HG02610 (cell line): ENCODE measurements around the gene AQP11.
"Not testable (repeated sequence)": the region's sequence is repeated elsewhere in the genome, so short reads cannot be mapped to it uniquely, and the experiment has no call there.

Experiments
- ATAC-seq: cut with Tn5 transposase; IDR thresholded peaks from one replicate; pipeline ENCODE4 v1.9.1; 2021; ENCODE audit warnings: mild to moderate bottlenecking, moderate library complexity; ENCODE audit not compliant: unreplicated experiment

AQP11 gene, protein sequence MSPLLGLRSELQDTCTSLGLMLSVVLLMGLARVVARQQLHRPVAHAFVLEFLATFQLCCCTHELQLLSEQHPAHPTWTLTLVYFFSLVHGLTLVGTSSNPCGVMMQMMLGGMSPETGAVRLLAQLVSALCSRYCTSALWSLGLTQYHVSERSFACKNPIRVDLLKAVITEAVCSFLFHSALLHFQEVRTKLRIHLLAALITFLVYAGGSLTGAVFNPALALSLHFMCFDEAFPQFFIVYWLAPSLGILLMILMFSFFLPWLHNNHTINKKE

DNA sequence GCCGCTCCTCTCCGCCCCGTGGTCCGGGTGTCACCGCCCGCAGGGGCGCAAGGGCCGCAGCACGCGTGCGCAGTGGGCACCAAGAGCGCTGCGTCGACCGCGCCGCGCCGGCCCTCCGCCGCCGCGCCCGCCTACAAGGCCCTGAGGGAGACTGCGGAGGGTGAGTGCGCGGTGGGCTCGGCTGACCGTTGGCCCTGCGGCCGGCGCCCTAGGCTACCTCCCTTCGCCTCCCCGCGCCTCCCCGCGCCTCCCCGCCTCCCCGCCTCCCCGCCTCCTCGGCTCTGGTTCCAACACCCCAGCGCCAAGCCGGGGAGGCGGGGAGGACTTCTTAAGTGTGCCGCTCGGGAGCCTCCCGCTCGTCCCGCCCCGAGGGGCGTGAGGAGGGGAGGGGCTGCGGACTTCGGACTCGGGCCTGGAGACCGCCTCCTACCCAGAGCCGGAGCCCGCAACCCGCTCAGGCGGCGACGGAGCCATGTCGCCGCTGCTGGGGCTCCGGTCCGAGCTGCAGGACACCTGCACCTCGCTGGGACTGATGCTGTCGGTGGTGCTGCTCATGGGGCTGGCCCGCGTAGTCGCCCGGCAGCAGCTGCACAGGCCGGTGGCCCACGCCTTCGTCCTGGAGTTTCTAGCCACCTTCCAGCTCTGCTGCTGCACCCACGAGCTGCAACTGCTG, at the start of gene AQP11:
Gene AQP11, plus strand, starts transcription at position 433 of the 673 bp plus-strand sequence. Its CDS starts 40 bp downstream, at position 473.
- peak; percentile 91 for ATAC-seq

DNA sequence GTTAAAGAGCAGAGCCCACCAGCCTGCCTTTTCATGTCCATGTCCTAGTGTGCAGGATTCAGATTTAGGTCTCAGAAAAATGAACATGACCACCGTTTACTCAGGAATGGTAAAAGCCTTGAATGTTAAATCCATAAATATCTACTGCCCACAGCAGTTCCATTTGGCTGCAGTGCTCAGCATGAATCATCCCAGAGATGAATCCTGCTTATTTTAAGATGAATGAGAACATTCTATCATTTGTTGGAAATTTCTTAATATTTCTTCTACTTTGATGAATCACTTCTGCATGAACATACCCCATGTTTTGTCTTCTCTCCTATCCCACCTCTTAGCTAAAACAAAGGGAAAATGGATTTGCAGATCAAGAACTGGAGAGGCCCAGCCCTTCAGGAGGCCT, 47.5 kb upstream of the AQP11 start:
- no peak for ATAC-seq

DNA sequence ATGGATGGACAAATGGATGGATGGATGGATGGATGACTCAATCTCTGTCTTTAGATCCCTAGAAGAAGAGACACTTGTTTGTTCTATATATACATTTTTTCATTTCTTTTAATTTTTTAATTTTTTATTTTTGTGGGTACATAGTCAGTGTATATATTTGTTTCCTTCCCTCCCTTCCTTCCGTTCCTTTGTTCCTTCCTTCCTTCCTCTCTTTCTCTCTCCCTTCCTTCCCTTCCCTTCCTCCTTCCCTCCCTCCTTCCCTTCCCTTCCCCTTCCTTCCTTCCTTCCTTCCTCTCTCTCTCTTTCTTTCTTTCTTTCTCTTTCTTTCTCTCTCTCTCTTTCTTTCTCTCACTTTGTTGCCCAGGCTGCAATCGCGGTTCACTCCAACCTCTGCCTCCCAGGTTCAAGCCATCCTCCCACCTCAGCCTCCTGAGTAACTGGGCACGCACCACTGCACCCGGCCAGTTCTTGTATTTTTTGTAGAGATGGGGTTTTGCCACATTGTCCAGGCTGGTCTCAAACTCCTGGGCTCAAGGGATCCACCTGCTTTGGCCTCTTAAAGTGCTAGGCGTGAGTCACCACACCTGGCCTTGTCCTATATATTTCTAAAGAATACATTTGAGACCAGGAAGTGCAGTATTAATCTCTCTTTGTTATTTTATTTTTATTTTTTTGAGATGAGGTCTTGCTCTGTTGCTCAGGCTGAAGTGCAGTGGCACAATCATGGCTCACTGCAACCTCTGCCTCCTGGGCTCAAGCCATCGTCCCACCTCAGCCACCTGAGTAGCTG, 42.5 kb upstream of the AQP11 start:
- ATAC-seq, result no peak

DNA sequence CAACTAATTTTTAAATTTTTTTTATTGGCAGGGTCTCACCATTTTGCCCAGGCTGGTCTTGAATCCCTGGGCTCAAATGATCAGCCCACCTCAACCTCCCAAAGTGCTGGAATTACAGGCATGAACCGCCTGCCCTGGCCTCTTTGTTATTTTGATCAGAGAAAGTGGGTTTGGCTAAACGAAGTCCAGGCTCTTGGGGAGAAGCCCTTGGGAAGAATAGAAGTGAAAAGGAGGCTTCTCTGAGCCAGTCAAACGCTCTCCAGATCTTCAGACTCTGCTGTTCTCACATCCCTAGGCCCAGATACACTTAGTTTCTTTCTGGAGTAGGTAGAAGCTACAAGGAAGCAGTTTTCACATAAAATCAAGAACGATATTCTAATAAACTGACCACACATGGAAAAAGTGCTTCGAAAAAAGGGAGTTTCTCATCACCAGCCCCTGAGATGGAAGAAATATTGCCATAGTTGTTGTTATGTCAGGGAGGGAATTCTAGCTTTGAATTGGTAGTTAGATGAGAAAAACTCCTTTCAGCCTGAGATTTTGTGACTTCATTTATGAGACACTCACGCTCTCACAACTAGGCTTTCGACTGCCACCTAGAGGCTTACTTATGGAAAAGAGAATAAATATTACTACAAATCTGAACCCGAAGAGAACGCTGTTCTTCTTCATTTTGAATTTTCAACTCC, 41.7 kb upstream of the AQP11 start:
- no peak for ATAC-seq

DNA sequence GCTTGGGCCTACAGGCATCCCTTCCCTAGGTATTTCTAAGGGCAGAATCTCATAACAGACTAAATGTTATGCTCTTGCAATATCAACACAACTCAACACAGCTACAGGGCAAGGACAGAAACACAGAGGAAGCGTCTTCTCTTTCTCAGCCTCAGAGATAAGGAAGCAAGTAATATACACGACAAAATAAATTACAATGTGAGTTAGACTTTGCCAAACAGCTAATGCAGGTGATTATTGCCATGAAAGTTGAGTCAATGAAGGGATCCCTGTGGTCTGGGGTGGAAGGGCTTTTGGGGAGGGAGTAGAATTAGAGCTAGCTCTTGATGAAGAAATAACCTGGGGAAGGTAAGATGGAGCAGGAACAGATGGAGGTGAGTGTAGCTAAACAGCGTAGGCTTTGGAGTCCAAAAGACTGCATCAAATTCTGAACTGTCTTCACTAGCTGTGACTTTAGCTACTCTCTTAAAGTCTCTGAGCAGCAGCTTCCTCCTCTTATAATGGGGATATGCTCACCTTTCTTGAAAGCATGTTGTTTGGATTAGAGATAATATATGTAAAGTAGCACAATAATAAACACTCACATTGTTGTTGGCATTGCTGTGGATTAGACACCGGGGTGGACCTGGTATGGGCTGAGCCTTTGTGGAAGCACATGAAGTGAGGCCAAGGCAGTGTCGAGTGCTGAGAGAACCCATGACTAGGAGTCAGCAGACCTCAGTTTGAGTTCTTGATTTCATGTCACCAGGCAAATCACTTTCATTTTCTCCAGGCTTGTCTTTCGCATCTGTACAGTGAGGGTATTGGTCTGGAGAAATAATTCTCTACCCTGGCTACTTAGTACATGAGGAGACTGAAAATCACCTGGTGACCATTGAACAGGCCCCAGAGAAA, 41.0 kb upstream of the AQP11 start:
- ATAC-seq, result no peak

DNA sequence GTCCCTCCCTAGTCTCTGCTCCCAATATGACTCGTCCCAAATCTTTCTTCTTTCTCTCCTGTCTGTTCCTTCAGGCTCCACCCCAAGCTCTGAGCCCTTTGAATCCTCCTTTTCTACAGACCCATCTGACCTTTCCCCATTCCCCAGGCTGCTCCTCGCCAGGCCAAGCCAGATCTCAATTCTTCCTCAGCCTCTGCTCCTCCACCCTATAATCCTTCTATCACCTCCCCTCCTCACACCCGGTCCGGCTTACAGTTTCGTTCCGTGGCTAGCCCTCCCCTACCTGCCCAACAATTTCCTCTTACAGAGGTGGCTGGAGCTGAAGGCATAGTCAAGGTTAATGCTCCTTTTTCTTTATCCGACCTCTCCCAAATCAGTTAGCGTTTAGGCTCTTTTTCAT, 38.3 kb upstream of the AQP11 start:
- ATAC-seq, result not testable (repeated sequence)

DNA sequence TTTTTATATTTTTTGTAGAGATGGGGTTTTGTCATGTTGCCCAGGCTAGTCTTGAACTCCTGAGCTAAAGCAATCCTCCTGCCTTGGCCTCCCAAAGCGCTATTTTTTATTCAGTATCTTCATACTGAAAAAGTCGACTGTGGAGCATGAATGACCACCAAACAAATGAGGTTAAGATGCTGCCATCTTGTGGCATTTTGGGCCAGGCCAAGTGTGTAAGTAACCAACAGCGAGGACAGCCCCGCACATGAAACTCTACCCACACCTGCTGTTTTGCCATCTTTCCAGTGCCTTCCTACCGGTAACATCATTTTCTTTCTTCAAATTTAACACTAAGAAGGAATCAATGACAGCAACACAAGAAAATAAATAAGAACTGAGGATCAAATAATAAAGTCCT, 32.2 kb upstream of the AQP11 start:
- no peak for ATAC-seq

DNA sequence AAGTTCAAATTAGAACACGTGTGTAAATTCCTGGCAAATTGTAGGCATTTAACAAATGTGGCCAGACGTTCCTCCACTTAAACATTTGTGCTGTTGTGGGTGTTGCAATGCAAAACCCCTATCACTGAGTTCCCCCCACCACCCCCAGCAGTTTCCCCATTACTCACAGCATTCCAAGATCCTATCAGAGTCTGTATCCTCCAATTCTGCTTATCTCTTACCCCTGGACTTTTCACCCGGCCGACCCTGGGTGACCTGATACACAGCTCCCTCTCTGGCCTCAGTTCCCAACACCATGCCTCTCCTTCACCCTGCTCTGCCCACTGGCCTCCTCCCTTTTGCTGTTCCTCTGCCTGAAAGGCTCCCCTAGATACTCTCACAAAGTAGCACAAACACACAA, 31.4 kb upstream of the AQP11 start:
- no peak for ATAC-seq

DNA sequence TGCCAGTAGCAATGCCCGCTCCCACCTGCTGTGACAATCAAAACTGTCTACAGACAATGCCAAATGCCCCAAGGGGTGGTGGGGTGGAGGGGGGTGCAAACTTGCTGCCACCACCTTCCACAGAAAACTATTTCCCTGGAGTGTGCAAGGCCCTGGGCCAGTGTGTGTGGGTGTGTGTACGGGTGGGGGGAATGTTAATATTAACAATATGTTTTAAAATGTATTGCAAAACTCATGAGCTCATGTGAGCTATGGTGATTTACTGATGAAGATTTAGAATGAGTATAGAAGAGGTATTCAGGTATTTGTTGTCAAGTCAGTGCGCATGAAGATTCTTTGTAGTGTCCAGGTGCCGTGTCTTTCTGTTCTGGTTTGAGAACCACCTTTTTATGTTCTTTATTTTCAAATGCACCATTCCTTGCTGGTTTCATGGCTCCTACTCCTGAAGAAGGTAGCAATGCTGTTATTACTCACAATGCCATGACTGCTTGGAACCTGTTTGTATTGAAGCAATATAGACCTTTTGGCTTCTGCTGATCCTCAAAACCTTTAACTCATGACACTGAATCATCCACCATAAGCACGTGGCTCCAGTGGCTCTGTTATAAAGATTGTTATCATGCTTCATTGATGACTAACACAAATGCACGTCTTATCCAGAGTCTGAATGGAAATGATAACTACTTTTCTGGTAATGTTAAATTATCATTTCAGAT, 29.9 kb upstream of the AQP11 start:
- ATAC-seq, result no peak

DNA sequence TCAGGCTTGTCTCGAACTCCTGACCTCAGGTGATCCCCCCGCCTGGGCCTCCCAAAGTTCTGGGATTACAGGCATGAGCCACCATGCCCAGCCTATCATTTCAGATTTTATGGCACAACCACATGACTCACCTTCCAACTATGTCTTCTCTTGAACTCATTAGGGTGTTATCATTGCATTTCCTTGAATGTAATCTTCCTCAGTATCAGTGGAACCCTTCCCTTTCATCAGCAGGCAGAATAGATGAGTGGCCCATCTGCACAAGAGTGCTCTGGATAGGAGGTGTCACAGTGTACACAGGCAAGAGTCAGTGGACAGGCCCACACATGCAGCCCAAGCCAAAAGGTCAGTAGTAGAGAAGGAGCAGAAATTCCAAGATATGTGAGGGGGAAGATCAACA, 29.1 kb upstream of the AQP11 start:
- no peak for ATAC-seq

DNA sequence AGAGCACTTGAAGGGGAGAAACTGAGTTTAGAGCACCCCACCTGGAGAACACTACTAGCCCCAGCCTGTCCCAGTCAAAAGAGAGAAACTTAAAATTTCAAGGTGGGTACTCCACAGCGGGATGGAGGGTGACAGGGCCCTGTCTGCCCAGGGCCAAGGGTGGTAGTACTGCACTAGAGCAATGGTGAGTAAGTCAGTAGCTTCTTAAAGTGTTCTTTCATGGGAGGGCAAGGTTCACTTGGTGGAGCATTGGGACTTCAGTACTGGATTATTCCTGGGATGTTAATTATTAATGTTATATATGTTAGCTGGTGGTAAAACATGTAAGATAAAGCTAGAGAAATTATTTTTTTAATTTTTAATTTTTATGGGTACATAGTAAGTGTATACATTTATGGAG, 28.5 kb upstream of the AQP11 start:
- no peak for ATAC-seq

DNA sequence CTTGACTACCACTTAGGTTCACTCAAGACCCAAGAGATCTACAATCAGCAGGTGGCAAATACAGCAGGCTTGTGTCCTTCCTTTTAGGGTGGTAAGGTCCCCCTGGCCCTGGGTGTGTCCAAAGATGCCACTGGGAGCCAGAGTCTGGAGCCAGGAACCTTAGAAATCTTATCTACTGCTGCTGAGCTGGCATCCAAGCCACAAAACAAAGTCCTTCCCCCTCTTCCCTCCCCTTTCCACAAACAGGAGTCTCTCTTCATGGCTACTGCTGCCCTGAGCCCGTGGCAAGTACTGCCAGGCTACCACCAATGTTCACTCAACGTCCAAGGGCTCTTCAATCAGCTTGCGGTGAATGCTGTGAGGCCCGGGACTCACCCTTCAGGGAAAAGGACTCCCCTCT, 21.4 kb upstream of the AQP11 start:
- no peak for ATAC-seq

DNA sequence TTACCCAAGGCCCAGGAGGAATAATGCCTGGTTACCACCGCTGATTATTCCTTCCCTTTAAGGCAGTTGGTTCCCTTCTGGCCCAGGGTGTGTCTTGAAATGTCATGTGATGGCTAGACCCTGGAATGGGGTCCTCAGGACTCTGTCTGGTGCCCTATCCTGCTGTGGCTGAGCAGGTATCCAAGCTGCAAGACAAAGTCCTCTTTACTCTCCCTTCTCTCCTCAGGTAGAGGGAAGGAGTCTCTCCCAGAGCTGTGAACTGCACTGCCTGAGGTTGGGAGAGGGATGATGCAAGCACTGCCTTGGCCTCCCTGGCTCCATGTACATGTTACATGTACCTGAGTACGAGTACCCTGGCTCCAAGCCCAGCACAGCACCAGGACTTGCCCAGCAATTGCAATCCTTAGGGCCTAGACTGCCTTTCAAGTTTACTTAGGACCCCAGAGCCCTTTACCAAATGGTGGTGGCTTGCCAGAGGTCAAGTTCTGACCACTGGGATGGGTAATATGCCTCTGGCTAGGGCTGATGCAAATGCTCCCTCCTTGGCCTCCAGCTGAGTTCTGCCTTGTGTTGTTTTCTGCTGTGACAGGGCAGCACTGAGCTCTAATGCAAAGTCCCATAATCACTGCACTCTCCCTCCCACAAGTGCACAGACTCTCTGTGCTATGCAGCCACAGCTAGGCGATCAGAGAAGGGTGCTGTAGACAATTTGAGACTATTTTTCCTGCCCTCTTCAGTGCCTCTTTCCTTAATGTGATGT, 20.7 kb upstream of the AQP11 start:
- no peak for ATAC-seq

DNA sequence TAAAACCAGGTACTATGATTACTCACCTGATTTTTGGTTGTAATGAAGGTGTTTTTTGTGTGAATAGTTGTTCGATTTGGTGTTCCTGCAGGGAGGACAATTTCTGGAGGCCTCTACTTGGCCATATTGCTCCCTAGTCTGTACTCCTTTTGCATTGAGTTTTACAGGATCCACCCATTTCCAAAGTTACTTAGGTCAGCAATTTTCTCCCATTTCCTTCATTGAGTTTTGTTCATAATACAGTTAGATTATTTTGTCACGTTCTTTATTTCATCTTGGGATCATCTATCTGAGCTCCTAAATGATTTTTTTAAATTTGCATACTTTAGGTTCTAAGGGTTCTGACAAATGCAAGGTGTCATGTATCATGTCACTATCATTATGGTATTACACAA, 20.1 kb upstream of the AQP11 start:
- ATAC-seq, result no peak

DNA sequence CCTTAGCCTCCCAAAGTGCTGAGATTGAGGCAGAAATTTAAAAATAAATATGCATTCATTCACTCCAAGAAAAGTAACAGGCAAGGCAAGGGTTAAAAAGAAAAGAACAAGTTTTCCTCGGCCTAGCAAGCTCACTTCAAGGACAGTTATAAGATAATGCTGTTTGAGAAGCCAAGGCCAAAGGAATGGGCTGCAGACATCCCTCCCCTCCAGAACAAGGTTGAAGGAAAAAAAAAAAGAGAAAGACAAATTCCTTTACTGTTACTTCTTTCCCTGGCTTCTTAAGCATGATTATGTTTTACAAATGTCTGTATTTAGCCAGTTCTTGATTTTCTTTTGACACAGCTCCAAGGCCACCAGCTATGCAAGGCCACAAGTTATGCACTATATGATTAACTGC, 18.9 kb upstream of the AQP11 start:
- not testable (repeated sequence) for ATAC-seq

DNA sequence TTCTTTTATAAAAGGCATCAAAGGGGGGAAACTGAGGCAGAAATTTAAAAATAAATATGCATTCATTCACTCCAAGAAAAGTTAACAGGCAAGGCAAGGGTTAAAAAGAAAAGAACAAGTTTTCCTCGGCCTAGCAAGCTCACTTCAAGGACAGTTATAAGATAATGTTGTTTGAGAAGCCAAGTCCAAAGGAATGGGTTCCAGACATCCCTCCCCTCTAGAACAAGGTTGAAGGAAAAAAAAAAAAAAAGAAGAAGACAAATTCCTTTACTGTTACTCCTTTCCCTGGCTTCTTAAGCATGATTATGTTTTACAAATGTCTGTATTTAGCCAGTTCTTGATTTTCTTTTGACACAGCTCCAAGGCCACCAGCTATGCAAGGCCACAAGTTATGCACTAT, 14.3 kb upstream of the AQP11 start:
- not testable (repeated sequence) for ATAC-seq

DNA sequence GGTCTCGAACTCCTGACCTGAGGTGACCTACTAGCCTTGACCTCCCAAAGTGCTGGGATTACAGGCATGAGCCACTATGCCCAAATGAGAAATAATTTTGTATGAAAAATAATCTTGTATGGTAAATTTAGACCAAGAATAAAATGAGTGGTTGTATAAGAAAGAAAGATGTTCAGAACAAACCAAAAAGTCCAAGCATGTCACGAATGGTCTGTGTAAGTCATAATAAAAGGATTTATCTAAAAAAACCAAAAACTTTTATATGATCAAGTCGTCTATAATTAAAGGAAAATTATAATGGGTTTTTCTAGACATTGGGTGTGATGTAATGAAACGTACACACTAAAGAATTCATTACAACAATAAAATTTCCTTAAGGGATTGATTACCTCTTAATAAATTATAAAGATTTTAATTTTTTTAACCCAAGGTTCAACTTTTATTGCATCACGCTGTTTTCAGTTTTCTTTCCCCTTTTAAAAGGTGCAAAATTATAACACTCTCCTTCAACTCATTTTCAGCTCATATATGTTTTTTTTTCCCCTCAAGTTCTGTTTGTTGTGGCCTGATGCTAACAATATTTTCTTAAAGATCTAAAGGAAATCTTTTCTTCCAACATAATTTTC, 8.9 kb upstream of the AQP11 start:
- ATAC-seq, result no peak

DNA sequence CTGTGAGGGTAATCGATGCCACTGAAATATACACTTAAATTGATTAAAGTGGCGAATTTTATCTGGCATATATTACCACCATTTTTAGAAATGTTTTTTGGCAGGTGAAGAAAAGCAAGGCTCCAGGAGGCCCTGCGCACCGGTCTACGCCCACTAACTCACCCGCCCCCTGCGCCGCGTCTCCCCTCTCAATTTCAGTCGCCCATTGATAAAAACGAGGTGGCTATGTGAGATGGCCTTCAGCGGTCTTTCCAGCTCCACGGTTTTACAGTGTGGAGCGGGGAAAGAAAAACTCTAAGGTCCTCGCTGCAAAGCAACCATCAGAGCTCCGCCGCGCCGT, 602 bp upstream of the AQP11 start:
- ATAC-seq, result peak; percentile 20
